ENCODE measurements around the gene LGALS3BP.

DNA sequence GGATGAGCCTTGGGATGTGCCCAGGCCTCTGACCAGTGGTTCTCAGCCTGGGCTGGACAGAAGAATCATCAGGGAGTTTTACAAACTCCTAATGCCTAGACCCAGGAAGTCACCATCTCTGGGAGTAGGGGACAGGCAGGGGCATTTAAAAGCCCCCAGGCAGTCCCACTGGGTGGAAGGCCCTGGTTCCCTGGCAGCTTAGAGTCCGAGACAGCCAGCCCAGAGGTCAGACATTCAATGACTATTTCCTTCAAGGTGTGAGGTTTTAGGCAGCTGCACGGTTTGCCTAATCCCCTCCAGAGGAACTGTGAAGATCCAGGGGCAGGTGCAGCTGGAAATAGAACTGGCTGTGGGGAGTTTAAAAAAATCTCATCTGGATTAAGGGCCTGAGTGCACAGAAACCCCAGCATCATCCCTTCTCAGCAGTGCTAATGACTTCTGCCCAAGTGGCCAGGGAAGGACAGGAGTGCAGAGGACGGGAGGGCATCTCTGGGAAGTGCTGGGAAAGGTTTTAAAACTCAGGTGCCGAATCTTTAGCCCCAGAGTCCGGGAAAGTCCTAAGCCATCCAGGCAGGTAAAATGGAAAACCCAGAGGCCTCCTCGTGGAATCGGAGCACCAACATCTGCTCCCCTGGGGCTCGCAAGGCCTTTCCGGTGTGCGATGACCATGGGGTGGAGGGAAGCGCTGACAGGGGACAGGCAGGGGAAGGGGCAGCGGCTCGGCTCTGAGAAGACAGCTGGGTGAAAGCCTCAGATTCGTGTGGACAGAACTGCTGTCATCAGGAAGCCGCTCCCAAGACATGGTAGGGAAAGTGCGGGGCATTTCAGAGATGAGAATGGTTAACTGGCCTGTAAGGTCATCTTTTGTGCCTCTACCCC, 1.5 kb upstream of the LGALS3BP start:
- TF ChIP-seq, protein P1, sequence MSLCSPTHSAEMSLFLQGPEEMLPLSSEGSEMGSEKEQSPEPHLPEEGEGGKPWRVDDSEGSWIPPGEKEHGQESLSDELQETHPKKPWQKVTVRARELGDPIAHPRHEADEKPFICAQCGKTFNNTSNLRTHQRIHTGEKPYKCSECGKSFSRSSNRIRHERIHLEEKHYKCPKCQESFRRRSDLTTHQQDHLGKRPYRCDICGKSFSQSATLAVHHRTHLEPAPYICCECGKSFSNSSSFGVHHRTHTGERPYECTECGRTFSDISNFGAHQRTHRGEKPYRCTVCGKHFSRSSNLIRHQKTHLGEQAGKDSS (CRISPR knock-in tag; IDR thresholded peaks at IDR 0.05; ENCODE audit: borderline replicate concordance, low read depth), result no peak
- TF ChIP-seq, protein P2, sequence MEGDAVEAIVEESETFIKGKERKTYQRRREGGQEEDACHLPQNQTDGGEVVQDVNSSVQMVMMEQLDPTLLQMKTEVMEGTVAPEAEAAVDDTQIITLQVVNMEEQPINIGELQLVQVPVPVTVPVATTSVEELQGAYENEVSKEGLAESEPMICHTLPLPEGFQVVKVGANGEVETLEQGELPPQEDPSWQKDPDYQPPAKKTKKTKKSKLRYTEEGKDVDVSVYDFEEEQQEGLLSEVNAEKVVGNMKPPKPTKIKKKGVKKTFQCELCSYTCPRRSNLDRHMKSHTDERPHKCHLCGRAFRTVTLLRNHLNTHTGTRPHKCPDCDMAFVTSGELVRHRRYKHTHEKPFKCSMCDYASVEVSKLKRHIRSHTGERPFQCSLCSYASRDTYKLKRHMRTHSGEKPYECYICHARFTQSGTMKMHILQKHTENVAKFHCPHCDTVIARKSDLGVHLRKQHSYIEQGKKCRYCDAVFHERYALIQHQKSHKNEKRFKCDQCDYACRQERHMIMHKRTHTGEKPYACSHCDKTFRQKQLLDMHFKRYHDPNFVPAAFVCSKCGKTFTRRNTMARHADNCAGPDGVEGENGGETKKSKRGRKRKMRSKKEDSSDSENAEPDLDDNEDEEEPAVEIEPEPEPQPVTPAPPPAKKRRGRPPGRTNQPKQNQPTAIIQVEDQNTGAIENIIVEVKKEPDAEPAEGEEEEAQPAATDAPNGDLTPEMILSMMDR (CRISPR knock-in tag; IDR thresholded peaks at IDR 0.05), result no peak
- TF ChIP-seq ZNF589 (CRISPR knock-in tag; conservative IDR thresholded peaks at IDR 0.05) (no peak), RBM22 (optimal IDR thresholded peaks at IDR 0.05; ENCODE audit: low read length) (no peak)

Measured in HepG2 (cell line).